Bone marrow (tissue), 2 donors: ENCODE results near the gene FAM180B.
"Not testable (repeated sequence)": the region's sequence is repeated elsewhere in the genome, so short reads cannot be mapped to it uniquely, and the experiment has no call there.

ENCODE experiments used
- DNase-seq, 2 donors: peaks; one replicate each; lab custom pipeline; 2025; lab: John Stamatoyannopoulos, UW

Gene FAM180B

DNA sequence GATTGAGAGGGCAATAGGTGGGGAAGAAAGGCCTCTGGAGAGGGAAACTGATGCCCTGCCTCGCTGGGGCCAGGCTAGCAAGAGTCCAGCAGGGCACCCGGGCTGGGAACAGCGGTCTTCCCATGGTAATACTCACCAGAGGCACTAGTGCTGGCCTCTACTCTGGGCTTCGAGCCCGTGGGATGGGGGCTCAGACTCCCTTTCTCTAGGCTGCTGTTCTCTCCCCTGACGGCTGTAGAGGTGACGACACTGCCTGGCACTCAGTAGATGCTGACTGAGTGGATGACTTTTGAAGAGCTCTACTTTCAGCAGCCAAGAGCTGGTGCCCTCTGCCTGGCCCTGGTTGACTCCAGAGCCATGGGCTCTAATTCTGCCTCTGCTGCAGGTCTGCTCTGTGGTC is 8.6 kb downstream of the FAM180B start:
- DNase-seq = no peak

DNA sequence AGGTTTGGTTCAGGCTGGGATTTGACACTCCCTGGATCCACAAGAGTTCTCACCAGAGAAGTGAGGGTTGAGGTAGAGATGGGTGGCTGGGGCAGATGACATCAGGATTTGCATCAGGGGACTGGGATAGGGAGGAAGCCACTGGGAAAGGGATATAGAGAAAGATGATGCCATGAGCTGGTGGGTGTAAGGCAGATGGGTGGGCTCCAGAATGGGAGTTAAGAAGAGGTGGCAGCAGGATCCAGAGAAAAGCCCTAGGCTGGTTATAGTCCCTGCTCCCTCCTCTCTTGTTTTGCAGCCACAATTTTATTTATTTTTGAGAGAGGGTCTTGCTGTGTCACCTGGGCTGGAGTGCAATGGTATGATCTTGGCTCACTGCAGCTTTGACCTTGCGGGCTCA is 9.5 kb downstream of the FAM180B start:
- DNase-seq = no peak

GRCh38 chr11:47599902-47600301 is 13.4 kb downstream of the FAM180B start:
- DNase-seq = no peak

DNA sequence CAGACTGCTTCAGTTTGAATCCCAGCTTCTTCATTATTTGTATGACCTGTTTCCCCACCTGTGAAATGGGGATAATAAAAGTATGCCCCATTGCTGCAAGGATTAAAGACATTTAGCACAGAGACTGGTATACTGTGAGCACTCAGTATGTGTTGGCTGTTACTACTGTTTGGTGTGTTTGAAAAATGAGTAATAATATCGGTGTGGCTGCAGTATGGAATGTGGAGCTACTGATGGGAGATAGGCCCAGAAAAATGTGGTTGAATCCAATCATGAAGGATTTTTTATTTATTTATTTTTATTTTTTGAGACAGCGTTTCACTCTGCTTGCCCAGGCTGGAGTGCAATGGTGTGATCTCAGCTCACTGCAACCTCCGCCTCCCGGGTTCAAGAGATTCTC is 16.8 kb downstream of the FAM180B start:
- DNase-seq = no peak

- DNase-seq = no peak
Measured at GRCh38 chr11:47605921-47606320, 19.4 kb downstream of the FAM180B start.

- DNase-seq = no peak
Measured at GRCh38 chr11:47606731-47607130, 20.3 kb downstream of the FAM180B start.

GRCh38 chr11:47607380-47607779 is 20.9 kb downstream of the FAM180B start:
- no peak for DNase-seq

GRCh38 chr11:47609675-47610074 is 23.2 kb downstream of the FAM180B start:
- DNase-seq = no peak

- DNase-seq = peak in 1 of 2 donors; percentile 45
Measured at GRCh38 chr11:47611348-47611794, 24.9 kb downstream of the FAM180B start.

- no peak for DNase-seq
Measured at GRCh38 chr11:47615249-47615648, 28.8 kb downstream of the FAM180B start.

GRCh38 chr11:47616726-47617416 is 30.4 kb downstream of the FAM180B start:
- DNase-seq = peak in 1 of 2 donors; percentile 61

DNA sequence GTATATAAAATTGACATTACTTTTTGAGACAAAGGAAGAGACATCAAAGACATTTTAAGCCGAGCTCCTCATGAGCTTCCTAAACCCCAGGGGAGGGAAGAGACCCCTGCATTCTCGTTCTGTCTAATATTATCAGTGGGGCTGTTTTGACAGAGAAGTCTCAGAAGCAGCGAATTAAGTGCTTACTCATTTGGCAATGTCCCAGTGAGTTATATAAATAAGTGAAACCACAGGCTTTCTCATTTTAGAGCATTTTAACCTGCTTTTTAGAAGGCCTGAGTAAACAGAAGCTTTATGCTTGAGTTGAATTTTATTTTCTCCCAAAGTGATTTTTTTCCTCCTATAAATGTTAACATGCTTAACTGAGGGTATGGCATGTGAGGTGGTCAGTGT is 30.9 kb downstream of the FAM180B start:
- no peak for DNase-seq

DNA sequence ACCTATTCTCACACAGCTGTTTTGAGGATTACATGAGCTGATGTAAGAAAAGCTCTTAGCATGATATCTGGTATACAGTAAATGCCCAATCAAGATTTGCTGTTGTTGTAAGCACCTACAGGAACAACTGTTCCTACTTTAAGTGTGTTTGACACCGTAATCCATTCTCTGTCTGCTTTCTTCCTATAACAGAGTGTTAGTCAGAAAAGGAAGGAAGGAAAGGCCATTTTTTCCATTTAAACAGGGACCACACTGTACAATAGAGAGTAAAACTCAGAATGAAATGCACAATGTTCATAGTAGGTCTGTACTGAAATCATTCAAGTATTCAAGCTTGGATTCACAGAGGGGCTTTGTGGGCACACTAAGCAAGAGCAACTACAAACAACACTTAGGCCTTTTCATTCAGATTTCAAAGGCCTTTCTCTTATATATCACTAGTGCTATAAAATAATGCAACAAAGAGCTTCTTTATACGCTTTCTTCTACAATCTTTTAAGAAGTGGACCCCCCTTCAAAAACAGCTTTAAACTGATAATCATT is 34.4 kb downstream of the FAM180B start:
- DNase-seq = no peak

GRCh38 chr11:47626234-47626633 is 39.8 kb downstream of the FAM180B start:
- DNase-seq = no peak

DNA sequence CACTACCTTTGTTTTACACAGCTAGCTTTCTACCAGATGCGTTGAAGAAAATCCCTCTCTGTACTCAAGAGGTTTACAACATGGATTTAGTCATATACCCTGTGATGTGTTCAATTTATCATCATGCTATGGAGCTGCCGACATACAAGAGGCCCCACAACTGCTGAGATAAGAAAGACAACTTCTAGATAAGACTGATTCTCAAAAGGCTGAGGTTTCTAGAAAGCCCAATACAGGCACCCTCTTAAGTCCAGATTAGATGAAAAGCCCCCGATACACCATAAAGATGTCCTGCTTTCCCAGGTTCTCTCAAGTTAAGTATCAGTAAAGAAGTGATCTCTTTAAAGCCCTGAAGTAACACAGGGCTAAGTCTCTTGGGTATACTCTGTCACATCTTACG is 41.5 kb downstream of the FAM180B start:
- DNase-seq = no peak

DNA sequence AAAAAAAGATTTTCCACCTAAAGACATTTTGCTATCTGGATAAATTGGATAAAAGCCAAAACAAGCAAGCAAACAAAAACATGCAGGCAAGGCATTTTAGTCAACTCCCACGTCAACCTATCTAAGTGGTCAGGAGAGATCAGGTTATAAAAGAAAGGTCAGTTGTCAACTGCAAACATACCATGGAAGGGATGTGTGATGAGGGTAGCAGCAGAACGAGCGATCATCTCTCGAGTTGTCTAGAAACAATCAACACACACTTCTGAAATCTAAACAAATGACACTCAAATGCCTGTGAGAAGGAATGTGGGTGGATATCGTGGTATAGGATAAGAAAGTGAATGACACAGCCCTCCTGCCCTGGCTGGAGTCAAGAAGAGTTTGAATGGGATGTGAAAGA is 45.0 kb downstream of the FAM180B start:
- no peak for DNase-seq

GRCh38 chr11:47636331-47636730 is 49.9 kb downstream of the FAM180B start:
- DNase-seq = not testable (repeated sequence)
